Fibroblast of skin of left biceps (primary cell): ENCODE results near the gene KLHL21.
"Not testable (repeated sequence)": the region's sequence is repeated elsewhere in the genome, so short reads cannot be mapped to it uniquely, and the experiment has no call there.

ENCODE experiments used
- DNase-seq, 2 experiments: peaks; one replicate each; pipeline ENCODE4 v3.0.0-alpha.2; 2013; ENCODE audit warnings: low read depth in 2 of 2

KLHL21 gene

GRCh38 chr1:6584126-6585080, 18.3 kb downstream of the KLHL21 start:
- DNase-seq, result no peak

GRCh38 chr1:6582370-6582769, 20.3 kb downstream of the KLHL21 start:
- DNase-seq, result no peak

- DNase-seq, result no peak
These were observed 20.9 kb downstream of the KLHL21 start for GRCh38 chr1:6581561-6582305.

- DNase-seq, result no peak
These were observed 21.9 kb downstream of the KLHL21 start for GRCh38 chr1:6580593-6581409.

- no peak for DNase-seq
These were observed 22.5 kb downstream of the KLHL21 start for GRCh38 chr1:6580119-6580592.

- peak; percentile 88 to 92 for DNase-seq
These were observed 23.1 kb downstream of the KLHL21 start, which contains the start of gene ZBTB48 for GRCh38 chr1:6579374-6580118. TSS of gene ZBTB48 (plus strand) at chr1:6579994. CDS start at chr1:6580610, 616 bp downstream.

GRCh38 chr1:6578624-6579373, 23.9 kb downstream of the KLHL21 start:
- no peak for DNase-seq

- no peak for DNase-seq
These were observed 24.7 kb downstream of the KLHL21 start for GRCh38 chr1:6577831-6578525.

GRCh38 chr1:6574818-6575217, 27.9 kb downstream of the KLHL21 start:
- no peak for DNase-seq

- no peak for DNase-seq
These were observed 28.5 kb downstream of the KLHL21 start for GRCh38 chr1:6574025-6574620.

- no peak for DNase-seq
These were observed 29.9 kb downstream of the KLHL21 start for GRCh38 chr1:6572653-6573383.

GRCh38 chr1:6570987-6571386, 31.7 kb downstream of the KLHL21 start:
- DNase-seq, result no peak

- DNase-seq, result no peak
These were observed 32.6 kb downstream of the KLHL21 start for GRCh38 chr1:6570100-6570499.

GRCh38 chr1:6569033-6569432, 33.6 kb downstream of the KLHL21 start:
- DNase-seq, result no peak

GRCh38 chr1:6560267-6560666, 42.4 kb downstream of the KLHL21 start:
- DNase-seq, result no peak

GRCh38 chr1:6559161-6559560, 43.5 kb downstream of the KLHL21 start:
- DNase-seq, result not testable (repeated sequence)

- DNase-seq, result no peak
These were observed 45.1 kb downstream of the KLHL21 start for GRCh38 chr1:6557597-6557996.
